ENCODE measurements around the gene TCEAL9.
A peak's percentile ranks its signal among the peaks of the same experiment; 100 is the strongest.
"Not testable (repeated sequence)": the region's sequence is repeated elsewhere in the genome, so short reads cannot be mapped to it uniquely, and the experiment has no call there.

Gene TCEAL9

DNA sequence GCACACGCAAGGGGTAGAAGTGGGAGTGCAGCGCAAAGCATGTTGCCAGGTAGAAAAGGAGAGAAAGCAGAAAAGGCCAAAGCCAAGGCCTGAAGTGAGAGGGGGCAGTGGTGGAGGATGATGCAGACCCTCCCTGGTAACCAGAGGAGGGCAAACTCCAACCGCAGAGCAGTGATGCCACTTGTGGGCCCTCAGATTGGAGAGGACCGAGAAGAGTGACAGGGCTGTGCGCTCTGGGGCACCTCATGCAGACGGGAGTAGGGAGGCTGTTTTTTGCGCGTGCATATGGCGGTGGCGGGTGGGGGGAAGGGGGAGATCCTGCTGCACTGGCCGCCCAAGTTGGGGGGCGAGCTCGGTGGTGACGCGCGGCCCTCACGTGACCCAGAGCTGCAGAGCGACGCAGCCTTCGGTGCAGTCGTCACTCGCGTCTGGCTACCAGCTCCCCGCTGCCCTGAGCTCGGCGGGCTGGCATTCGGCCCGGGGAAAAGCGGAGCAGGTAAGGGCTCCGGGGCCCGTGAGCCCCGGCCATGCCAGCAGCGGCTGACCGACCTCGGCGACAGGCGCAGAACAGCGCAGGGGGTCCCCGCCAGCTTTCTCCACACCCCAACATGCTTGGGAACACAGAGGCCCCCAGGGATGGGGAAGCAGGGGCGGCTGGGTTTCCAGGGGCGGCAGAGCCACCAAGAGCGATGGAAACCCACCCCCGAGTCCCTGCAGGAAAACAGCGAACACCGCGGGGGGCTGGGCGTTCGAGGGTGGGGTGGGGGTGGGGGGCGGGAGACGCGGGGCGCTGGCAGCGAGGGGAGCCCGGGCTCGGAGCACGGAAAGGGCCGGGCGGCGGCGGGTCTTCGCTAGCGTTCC, 20.0 kb downstream of the TCEAL9 start, which contains the start of gene BEX3:
Gene BEX3 (plus strand): TSS at position 421 of the 861 bp plus-strand sequence. CDS start 984 bp downstream, outside the sequence.
- DNase-seq: peak in 1 of 3 donors; percentile 28

DNA sequence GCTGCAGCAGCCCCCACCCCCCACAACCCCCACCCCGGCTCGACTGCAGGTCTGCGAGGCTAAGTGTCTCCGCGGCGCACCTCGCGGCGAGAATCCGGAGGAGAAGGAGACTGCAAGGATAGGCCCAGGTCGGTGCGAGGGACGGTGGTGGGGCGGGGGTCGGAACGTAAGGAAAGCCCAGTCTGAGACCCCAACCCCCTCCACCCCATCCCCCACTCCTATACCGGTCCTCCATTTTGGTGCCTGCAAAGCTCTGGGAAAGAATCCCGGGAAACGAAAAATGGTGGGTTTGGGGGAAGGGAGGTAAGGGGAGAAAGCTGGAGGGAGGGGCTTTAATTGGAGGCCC, 20.6 kb downstream of the TCEAL9 start:
- no peak for DNase-seq

DNA sequence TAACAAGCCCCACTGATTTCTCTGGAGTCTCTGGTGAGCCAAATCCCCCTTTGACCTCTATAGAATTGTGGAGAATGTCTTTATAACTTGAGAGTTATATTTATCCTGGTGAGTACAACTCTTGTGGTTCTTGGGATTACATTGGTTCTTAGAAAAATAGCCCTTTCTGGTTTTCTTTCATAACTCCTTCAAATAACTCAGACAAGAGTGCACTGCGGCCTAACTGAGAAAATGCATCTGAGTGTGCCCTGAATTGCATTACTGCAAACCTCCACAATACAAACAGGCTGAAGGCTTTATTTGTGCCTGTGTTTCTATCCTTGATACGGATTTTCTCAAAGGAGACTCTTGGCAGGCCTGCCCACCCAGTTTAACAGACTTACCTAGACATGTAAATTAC, 22.7 kb downstream of the TCEAL9 start:
- no peak for DNase-seq

DNA sequence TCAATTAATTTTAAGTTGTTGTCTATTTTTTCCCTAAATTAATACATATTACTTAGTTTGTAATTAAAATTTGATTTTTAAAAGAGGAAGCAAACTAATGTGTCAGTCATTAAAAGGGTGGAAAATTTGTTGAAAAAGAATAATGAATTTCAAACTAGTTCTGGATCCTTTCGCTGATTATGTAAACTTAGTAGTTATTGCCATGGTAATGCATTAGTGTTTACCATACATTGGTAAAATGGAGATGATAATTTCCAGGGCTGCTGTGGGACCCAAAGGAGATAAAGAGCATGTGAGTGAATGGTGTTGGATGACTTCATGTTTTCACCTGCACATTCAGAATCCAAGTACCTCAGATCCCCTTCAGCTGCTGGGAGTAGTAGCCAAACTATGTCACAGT, 26.6 kb downstream of the TCEAL9 start:
- DNase-seq: no peak

DNA sequence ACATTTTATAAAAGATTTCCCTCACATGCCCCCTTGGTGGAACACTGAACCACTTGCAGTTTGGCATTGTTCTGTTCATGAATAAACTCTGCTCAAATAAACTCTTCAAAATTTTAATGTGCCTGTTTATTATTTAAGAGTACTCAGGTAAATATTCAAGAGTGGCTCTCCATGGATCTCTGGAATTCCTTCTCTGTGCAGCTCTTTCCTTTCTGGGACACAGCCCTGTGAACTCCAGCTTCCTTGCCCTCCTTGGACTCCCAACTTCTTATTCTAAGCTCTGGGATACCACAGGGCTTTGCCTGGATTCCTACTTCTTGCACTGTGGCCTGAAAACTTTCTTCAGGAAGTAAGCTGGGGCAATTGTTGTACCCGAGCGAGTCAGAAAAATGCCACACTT, 28.4 kb downstream of the TCEAL9 start:
- DNase-seq: no peak

DNA sequence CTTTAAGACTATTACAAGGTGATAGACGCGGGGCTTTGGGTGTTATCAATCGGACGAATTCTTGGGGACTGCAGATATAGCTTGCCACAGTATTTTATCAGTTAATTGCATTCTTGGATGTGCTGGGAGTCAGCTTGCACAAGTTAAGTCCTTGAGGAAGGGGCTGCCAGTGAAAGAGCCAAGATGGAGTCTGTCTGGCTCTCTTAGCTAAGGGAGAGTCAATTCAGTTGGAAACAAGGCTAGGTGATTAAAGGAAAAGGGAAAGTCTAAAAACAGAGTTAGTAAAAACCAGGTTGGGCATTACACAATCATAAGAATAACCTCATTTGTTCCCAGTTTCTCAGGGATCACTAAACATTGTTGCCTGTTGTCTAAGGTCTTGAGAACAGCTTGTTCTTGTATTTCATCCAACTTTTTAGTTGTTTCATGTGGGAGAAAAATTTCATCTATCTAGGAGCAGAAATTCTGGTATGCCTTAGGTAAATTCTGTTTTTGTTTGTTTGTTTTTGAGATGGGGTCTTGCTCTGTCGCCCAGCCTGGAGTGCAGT, 29.1 kb downstream of the TCEAL9 start:
- not testable (repeated sequence) for DNase-seq

DNA sequence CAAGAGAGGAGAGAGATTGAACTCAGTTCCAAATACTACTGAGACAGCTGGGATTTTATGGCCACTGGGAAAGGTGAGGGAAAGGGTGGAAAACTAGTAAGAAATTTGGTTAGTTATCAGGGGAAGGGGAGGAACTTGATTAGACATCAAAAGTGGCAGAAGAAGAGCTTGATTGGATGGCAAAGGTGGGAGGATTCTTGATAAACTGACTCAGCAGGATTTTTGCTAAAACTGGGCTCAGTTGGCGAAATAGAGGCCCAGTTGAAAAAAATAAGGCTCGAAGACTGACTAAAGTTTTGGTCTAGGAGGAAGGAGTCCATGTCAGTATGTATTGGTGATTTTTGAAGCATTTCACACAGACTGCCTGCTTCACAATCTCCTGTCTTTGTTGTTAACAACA, 30.0 kb downstream of the TCEAL9 start:
- DNase-seq: no peak

DNA sequence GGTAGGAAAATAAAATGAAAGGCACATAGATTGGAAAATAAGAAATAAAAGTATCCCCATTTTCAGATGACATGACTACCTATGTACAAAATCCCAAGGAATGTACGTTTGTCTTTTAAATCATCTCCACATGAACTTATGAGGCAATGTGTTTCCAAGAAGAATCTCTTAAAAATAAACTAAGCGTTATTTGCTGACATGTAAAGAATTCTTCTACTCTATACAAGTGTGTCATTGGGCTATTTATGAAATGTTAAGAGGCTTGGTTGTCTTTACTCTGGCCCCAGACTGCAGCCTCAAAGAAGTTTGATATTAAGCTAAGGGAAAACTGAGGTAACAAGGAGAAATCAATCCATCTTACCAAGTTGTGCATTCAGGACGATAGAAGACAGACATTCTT, 37.2 kb downstream of the TCEAL9 start:
- DNase-seq: no peak

DNA sequence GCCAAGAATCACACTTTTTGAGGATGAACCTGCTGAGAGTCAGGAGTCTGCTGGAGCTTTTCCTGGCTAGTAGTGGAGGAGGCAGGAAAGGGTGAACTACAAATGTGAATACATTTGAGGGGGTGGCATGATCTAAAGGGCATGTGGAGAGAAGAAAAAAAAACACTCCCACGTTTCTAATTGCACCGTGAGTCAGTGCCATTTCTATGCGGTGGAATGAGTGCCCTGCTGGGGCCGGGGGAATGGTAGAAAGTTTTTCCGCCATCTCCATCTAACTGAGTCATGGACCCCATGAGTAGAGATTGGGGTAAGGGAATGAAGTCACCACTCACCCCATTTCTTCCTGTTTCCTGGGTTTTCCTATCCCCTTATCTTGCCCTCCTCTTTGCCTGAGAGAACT, 39.9 kb downstream of the TCEAL9 start:
- DNase-seq: peak in 2 of 3 donors; percentile 27 to 48

DNA sequence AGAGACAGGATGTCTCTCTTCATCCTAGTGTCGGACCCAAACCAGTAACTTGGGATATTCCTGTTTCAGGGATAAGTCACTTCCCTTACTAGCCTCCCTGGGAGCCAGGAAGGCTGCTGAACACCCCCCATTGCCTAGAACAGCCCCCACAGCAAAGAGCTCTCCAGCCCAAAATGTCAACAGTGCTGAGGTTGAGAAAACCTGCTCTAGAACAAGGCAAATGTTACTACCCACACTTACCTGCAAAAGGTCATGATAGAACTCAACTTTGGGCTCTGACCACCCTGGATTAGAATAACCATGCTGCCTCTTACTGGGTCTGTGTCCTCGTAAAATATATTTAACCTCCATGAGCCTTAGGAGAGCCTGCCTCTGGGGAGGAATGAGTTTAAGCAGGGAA, 40.4 kb downstream of the TCEAL9 start:
- no peak for DNase-seq

DNA sequence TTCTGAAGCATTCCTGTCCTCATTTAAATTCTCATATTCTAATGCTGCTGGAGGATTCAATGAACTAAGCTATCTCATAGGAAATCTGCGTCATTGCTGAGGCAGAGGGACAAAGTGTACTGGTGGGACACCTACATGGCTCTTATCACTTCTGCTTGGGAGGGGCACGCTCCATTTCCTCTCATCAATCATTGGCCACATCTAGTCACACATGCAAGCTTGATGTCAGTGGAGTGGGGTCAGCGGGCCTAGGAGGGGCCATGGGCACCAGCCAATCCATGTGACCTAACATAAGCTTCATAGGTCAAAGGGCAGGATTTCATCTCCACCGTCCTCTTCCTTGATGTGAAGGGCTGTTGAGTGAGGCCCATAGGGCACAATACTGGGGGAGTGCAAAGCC, 41.4 kb downstream of the TCEAL9 start:
- DNase-seq: no peak

DNA sequence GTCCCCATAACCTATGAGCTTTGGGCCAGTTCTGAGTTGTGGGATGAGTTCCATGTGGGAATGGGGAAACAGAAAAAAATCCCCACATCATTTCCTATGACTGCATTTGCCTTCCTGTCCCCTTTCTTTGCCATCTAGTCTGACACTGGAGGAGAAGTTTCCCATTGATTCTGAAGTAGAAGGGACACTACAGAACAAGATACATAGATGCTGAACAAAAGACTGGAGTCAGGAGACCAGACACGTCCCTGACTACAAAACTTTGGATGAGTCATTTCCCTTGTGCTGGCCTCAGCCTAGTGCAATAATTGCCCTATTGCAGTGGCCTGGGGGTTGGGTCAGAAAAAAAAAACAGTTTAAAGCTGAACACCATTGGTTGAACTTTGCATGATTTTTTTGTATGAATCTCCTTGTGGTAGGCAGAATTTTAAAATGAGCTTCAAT, 42.1 kb downstream of the TCEAL9 start:
- DNase-seq: peak; percentile 68 to 84 (median 82)

DNA sequence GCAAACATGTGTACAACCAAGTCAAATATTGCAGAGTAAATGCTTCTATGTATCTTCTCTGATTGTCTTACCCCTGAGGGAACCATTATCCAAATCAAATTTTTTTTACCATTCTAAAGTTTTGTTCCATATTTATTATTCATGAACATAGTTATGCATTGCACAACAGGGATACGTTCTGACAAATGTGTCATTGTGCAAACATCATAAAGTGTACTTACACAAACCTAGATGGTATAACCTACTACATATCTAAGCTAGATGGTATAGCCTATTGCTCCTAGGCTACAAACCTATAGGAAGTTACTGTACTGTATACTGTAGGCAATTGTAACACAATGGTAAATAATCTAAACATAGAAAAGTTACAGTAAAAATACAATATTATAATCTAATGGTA, 43.4 kb downstream of the TCEAL9 start:
- DNase-seq: no peak

DNA sequence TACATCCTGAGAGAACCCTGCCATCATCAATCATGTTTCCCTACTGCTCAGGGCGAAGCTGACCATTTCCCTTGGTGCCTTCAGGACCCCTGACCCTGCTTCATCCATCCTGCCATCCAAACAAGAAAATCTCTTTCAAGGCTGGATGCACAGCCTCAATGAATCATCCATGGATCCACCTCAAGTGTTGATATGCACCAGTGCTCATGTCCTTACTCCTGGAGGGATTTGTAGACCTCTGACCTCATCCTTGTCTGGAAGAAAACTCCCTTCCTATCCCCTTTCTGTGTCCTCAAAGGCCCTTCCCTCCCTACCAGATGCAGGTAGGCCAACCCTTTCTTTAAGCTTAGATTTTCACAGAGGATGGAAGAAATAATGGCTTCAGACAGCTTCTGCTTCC, 44.6 kb downstream of the TCEAL9 start:
- no peak for DNase-seq

DNA sequence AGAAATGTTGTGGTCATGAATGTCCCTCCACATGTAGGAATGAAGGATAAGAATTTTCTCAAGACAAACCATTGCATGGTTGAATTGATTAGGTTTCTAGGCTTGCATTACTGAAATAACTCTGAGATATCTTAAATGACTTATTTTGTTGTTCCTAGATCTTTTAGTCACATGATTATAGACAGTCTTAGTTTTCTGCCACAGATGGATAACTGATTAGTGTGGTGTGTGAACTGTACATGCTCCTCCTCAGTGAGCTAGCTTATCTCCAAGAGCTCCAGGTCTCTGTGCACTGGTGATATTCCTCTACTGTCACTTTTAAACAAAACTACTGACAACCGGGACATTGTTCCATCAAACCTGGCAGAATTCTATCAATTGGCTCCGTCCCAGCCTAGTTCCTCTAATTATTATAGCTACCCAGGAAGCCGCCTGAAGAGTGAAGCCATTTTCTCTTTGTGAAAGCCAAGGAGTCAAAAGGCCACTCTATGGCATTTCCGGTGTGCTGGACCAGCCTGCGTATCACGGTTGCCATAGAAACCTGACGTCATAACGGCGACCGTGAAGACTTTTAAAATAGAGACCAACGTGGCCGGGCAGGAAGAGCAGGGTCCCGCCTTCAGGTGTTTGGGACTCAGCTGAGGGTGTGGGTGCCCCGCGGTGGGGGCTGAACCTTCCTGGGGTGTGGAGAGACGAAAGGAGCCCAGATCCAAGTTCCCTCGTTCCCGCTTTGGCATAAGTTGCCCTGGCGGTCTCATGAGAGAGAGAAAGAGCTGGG, 48.1 kb downstream of the TCEAL9 start:
- peak; percentile 65 to 70 (median 66) for DNase-seq

DNA sequence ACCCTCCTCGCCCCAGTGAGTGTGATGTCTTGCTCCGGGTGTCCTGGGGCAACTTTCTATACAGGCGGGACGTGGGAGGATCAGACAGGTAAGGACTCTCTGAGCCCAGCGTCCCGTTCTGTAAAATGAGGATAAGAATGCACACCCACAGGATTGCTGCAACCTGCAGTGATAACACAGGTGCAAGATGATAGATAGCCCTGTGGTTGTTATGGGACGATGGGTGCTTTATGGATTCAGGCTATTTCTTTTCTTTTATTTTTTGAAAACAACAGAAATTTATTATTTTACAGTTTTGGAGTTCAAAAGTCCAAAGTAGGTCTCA, 48.7 kb downstream of the TCEAL9 start:
- DNase-seq: no peak

DNA sequence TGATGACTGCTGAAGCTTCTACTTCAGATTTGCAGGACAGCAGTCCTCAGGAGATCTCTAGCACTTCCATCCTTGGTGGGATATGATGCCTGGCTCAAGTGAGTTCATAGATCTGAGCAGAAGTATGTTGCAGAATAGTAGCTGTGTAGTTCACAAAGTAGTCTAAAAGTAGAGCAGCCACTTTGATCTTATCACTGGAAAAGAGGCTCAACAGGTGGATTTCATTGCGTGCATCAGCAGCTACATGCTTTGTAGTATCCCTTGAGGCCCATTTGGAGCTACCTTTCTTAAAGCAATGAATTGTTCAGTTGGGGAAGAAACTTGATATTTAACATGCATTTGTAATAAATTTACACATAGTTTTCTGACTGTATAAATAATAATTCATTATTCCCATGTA, 50.0 kb downstream of the TCEAL9 start:
- no peak for DNase-seq

DNA sequence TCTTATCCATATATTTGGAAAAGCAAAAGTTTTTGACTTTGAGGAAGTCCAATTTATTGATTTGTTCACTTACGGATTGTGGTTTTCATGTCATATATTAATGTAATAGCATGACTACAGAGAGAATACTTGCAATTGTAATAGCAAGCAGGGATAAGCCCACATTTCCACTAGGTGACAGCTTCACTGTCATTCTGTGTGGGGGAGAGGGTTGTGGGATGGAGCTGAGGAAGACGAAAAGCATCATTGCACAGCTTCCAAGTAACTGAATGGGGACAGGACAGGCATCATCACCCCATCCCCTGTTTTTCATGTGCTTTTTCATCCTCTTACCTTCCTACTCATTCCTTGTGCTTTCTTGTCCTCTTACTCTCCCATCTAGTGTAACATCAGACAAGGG, 51.5 kb downstream of the TCEAL9 start:
- DNase-seq: no peak

All from suppressor macrophage treated with lipopolysaccharide for 1 hour (primary cell).